Stomach (tissue), 9 donors: ENCODE results near the gene GIPC2. TPM values are rescaled to one million over a fixed set of nuclear protein-coding genes. Genes with fewer than 3 reads are reported as not detected.

Source experiments
- DNase-seq, 2 donors: peaks; one replicate each; pipeline versions ENCODE4 v3.0.0 to v3.0.0-alpha.2; 2013 to 2019
- H3K27ac ChIP-seq, 5 donors: fragments of 200-600 bp in 4 of 5; sonication (generic) in 4 of 5; one replicate each; pipeline ENCODE4 v1.5.1; 2013 to 2019; ENCODE audit warnings: mild to moderate bottlenecking in 1 of 5, moderate library complexity in 1 of 5
- H3K27me3 ChIP-seq, 3 donors: fragments of 200-600 bp; sonication (generic); one replicate each; pipeline ENCODE4 v1.5.1; 2017 to 2019; ENCODE audit warnings: mixed run types in 1 of 3
- H3K36me3 ChIP-seq, 4 donors: fragments of 200-600 bp; sonication (generic); 1 replicate in 3 of 4; 2 replicates in 1 of 4; pipeline ENCODE4 v1.5.1; 2016 to 2019
- H3K4me1 ChIP-seq, 4 donors: fragments of 200-600 bp; sonication (generic); one replicate each; pipeline ENCODE4 v1.5.1; 2016 to 2019
- H3K4me3 ChIP-seq, 4 donors: fragments of 200-600 bp; sonication (generic) in 3 of 4; one replicate each; pipeline ENCODE4 v1.5.1; 2016 to 2019; ENCODE audit warnings: mild to moderate bottlenecking in 1 of 4
- H3K9me3 ChIP-seq, 4 donors: fragments of 200-600 bp; sonication (generic); one replicate each; pipeline ENCODE4 v1.5.1; 2016 to 2019
- CTCF ChIP-seq, 7 experiments: fragments of 450-650 bp in 4 of 7; fragments of 200-600 bp in 3 of 7; sonication (generic) in 3 of 7; IDR thresholded peaks; one replicate each; pipeline ENCODE4 v1.5.1; 2016 to 2019; ENCODE audit warnings: antibody characterized with exemption in 7 of 7, control low read depth in 2 of 7, mild to moderate bottlenecking in 1 of 7
- EP300 ChIP-seq: sonication (generic); formaldehyde crosslinking; IDR thresholded peaks from one replicate; pipeline ENCODE4 v1.6.1; 2017; ENCODE audit warnings: antibody characterized with exemption
- POLR2A ChIP-seq, 4 donors: fragments of 450-650 bp; IDR thresholded peaks; one replicate each; pipeline ENCODE4 v1.6.1; 2016; ENCODE audit warnings: antibody characterized with exemption in 4 of 4, control low read depth in 2 of 4, mild to moderate bottlenecking in 1 of 4, moderate library complexity in 1 of 4
- POLR2AphosphoS5 ChIP-seq, 3 donors: sonication (generic); formaldehyde crosslinking; IDR thresholded peaks; one replicate each; pipeline ENCODE4 v1.6.1; 2016; ENCODE audit warnings: antibody characterized with exemption in 3 of 3
- WGBS, 5 donors: extraction: QIAGEN DNeasy Blood & Tissue Kit in 3 of 5; methylation state at CpG; one replicate each; pipeline versions ENCODE4 v1.1.5 to v1.1.7; 2013 to 2018; 5-methylcytosine and 5-hydroxymethylcytosine counted together
- intact Hi-C: fragments of 100-400 bp; cut with DNase I; formaldehyde crosslinking; loops from one replicate; pipeline ENCODE4 v1.15.1; 2023; ENCODE audit warnings: low total_unique reads
- polyA plus RNA-seq, 3 donors: library from polyadenylated mRNA; stranded (reverse); fragments of 200-250 nt; gene quantifications; one replicate each; pipeline ENCODE4 v1.2.3, GENCODE V29; 2013
- total RNA-seq, 5 donors: library from RNA; depleted of rRNA; stranded (reverse); fragments of >200 nt; gene quantifications; one replicate each; pipeline versions ENCODE4 v1.1.0 to v1.2.3, GENCODE V29; 2014 to 2016
- donor health status: healthy with polysubstance abuse.
- donor health status: Bipolar disorder and iron deficiency.
- donor health status: healthy.

Gene GIPC2
- total and polyA plus RNA-seq, 8 donors = 2.3 to 23.8 (median 5.2) TPM

- 87 to 95% (median 94%) methylated on average over 1 of the region's 1 CpG for WGBS, 5 donors
- no peak for DNase-seq
- H3K36me3 ChIP-seq = no peaks in the 10 kb centered on the region
- intact Hi-C loops = no loop called here
- H3K27me3 ChIP-seq = no peaks in the 10 kb centered on the region
- no peak for TF ChIP-seq POLR2A (IDR thresholded peaks at IDR 0.05)
- no peak for TF ChIP-seq EP300
- no peak for TF ChIP-seq CTCF (IDR thresholded peaks at IDR 0.05)
- TF ChIP-seq POLR2AphosphoS5 (IDR thresholded peaks at IDR 0.05) = no peak
- H3K4me1 ChIP-seq = no peaks in the 10 kb centered on the region
- no peak overlapping the region for H3K4me3 ChIP-seq
- no peaks in the 10 kb centered on the region for H3K9me3 ChIP-seq
- H3K27ac ChIP-seq = no peak overlapping the region
These were observed 47.8 kb downstream of the GIPC2 start for GRCh38 chr1:78093560-78093959.

GRCh38 chr1:78094639-78095038 lies 48.9 kb downstream of the GIPC2 start:
- no peaks in the 10 kb centered on the region for H3K4me1 ChIP-seq
- no peak for DNase-seq
- no peaks in the 10 kb centered on the region for H3K9me3 ChIP-seq
- H3K27ac ChIP-seq = no peak overlapping the region
- no peak overlapping the region for H3K4me3 ChIP-seq
- intact Hi-C loops = no loop called here
- WGBS, 5 donors = 77 to 97% (median 87%) methylated on average over 1 of the region's 1 CpG
- TF ChIP-seq EP300 (no peak), CTCF (IDR thresholded peaks at IDR 0.05) (no peak), POLR2AphosphoS5 (IDR thresholded peaks at IDR 0.05) (no peak), POLR2A (IDR thresholded peaks at IDR 0.05) (no peak)
- no peaks in the 10 kb centered on the region for H3K36me3 ChIP-seq
- H3K27me3 ChIP-seq = no peaks in the 10 kb centered on the region

GRCh38 chr1:78095593-78095992 lies 49.8 kb downstream of the GIPC2 start:
- Histone ChIP-seq H3K27me3 (no peaks in the 10 kb centered on the region), H3K9me3 (no peaks in the 10 kb centered on the region), H3K4me3 (no peak overlapping the region), H3K4me1 (no peaks in the 10 kb centered on the region), H3K27ac (no peak overlapping the region), H3K36me3 (no peaks in the 10 kb centered on the region)
- DNase-seq = no peak
- no peak for TF ChIP-seq POLR2A (IDR thresholded peaks at IDR 0.05)
- no peak for TF ChIP-seq POLR2AphosphoS5 (IDR thresholded peaks at IDR 0.05)
- TF ChIP-seq EP300 = no peak
- TF ChIP-seq CTCF (IDR thresholded peaks at IDR 0.05) = no peak
- intact Hi-C loops = no loop called here
- WGBS, 5 donors = 89 to 94% (median 93%) methylated on average over 2 of the region's 2 CpGs

- Histone ChIP-seq H3K4me1 (no peaks in the 10 kb centered on the region), H3K9me3 (no peaks in the 10 kb centered on the region), H3K27ac (no peak overlapping the region), H3K36me3 (no peaks in the 10 kb centered on the region), H3K27me3 (no peaks in the 10 kb centered on the region), H3K4me3 (no peak overlapping the region)
- DNase-seq = no peak
- no peak for TF ChIP-seq POLR2AphosphoS5 (IDR thresholded peaks at IDR 0.05)
- no peak for TF ChIP-seq CTCF (IDR thresholded peaks at IDR 0.05)
- TF ChIP-seq POLR2A (IDR thresholded peaks at IDR 0.05) = no peak
- no peak for TF ChIP-seq EP300
- intact Hi-C loops = no loop called here
These were observed 50.3 kb downstream of the GIPC2 start for GRCh38 chr1:78096017-78096416.
